CMK (cell line): Measurements from ENCODE around the gene PAX6.

Experiments used
- DNase-seq: peaks from one replicate; pipeline ENCODE4 v3.0.0-alpha.2; 2010; ENCODE audit warnings: low read depth

Gene PAX6

DNA sequence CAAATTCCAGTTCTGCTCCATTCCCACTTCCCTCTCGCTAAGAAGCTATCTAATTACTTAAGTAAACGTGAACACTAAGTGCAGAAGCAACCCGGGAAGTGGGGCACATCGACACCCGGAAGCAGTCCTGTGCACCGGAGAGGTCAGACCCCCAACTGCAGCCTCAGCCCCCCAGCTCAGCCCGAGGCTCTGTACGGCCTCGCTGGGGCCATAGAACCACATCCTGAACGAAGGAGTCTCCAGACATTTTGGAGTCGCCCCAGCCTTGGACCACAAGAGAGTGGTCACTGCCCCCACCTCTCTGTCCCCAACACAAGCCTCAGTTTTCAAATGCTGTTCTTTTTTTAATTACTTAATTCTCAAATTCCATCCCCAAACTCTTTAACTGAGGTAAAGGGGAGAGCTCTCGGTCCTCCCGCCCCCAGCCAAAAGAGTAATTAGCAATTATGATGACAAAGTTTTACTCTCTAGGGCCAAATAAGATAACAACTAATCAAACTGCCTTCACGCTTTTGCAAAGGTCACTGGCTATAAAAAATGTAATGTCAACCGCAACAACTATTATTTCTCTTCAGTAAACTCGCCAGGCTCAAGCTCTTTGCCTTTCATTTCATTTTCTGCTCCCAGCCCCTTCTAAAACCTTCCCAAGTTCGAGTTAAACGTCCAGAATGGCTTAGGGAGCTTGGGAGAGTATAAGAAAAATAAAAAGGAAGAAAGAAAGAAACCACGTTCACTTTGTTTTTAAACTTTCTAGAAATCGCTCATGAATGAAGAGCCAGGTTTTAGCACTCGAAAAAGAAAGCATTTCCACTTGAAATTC, 2.2 kb downstream of the PAX6 start:
- DNase-seq, result no peak

DNA sequence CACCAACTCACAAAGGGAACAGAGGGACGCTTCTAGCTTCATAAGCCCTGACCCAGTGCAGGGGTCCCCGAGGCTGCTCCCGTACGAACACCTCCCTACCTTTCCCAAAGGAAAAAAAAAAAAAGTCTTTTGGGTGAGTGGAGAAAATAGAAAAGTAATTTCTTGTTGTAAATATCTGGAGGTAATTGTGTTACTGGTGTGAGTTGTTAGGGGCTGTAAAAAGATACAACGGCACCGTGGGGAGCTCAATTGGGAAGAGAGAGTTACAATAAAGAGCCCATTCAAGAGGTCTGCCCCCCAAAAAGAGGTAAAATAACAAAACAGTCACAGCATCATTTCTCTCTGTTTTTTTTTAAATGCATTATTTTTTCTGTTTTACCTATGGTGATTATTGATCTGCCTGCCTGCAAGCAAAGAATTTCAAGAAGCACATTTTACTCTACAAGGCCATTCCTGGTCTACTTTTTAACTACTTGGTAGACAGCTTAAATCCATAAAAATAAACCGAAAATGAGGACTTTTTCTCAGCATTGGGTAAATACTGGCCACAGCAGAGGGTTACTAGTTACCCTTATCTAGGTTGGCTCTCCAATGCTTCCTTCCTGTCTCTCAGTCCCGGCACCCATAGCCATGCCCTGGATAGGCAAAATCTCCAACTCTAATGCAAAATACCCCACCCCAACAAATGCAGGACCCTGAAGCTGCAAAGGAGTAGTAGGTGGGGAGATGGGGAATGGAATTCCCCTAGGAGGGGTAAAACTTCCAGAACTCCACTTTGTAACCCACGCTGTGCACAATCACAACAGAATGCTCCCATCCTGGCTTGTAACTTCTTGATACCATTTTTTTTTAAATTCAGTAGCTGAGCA, 3.1 kb downstream of the PAX6 start:
- DNase-seq, result no peak

DNA sequence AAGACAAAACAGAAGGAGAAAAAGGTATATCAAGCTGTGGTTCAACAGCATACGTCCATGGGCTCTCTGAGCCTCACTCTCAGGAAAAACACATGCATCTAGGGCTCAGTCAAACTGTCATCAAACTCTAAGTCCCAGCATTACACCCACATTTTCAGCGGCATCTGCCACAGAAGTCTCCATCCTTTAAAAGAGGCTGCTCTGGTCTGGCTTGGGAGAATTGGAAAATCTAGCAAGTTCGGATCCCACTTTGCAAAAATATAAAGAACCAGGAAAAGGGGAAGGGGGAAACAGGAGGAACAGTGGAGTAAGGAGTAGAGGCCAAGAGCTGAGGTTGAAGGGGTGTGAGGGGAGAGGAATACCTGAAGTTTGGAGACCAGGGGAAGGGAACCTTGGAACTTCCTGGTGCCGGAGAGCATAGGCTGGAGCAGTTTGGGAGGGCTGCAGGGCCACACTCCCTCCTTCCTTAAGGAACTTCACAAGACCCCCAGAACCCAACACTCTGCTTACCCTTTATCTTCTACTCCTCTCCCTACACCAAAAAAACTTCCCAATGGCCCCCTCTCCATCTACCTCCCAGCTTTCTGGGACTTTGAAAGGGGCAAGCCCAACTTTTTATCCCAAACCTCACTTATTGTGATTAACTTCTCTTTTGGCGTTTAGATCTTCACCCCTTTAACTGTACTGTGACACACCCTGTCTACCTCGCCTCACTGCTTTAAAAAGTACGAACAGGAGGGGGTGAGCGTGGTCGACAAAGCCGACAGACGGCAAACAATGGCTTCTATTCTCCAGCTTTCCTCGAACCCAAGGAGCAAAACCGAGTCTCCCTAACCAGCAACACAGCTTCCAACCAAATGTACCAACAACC, 4.0 kb downstream of the PAX6 start:
- DNase-seq, result no peak

DNA sequence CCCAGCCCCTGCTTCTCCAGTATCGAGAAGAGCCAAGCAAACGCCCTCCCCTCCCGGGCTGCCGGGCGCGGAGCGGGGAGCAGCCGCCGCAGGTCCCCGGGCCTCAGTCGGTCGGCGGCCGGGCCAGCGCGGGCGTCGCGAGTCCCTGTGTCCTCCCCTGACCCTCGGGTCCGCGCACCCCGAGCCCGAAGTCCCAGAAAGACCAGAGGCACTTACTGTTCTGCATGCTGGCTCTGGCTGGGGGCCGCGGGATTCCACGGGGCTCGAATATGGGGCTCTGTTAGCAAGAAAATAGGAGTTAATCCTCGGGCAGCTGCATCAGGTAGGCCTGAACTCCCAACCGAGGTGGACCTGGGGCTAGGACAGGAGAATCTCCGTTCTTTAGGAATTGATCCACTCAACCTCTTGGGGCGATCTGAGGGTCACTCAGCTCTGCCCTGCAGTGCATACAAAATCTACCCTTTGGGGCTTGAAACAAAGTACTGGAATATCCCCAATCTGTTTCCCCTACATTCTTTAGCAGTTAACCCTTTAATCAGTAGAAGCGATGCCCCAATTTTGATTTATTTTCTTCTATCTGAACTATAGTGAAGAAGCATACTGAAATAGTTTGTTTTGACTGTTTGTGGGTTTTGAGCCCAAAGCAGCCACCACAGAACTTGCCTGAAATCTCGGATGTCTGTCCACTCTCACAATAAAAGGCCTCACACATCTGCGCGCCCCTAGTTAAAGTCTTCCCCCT, 4.8 kb downstream of the PAX6 start:
- DNase-seq, result no peak

DNA sequence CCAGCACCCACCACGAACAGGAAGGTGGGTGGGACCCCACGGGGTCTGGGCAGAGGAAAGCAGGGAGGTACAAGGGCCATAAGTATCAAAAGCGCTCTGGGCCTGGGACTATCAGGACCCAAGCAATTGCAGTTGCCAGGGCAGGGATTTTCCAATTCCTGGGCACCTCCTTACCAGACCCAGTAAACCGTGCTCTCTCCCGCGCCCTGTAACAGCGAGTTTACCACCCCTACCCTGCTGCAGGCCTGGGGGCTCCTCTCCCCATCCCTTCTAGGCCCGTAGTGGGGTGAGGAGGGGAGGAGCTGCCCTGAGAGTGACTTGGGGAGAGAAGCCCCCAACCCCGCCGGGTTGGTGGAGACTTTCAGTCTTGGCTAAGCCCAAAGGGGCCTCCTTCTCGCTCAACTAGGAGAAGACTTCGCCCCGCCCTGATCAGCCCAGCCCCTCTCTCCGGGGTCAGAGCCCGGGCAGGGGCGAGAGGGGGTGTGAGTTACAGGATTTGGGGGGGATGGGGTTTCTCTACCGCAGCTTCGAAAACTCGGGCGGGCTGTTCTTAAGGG, 5.4 kb downstream of the PAX6 start:
- DNase-seq, result no peak

DNA sequence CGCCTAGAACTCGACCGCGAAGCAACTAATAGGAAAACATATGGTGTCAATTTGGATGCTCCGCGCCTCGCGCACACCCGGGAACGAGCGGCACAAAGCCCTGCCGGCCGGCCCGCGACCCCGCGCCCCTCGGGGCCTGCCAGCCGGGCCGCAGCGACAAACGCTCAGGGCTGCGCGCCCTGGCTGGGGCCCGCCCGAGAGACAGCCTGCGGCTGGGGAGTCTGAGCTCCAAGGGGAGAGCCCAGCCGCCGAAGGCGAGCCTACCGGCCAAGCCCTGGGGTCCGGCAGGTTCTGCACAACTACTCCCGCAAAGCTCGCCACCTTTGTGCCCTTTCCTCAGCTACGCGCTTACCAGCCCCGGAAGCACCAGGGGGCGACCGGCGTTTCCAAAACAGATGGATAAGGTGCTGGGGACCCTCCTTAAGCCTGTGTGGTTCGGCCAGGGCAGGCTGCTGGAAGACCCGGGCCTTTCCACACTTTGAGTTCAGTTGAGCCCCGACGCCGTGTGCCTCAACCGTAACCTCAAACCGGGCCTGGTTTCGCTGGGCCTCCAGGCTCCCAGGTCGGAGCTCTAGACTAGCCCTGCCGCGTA, 6.0 kb downstream of the PAX6 start:
- no peak for DNase-seq

DNA sequence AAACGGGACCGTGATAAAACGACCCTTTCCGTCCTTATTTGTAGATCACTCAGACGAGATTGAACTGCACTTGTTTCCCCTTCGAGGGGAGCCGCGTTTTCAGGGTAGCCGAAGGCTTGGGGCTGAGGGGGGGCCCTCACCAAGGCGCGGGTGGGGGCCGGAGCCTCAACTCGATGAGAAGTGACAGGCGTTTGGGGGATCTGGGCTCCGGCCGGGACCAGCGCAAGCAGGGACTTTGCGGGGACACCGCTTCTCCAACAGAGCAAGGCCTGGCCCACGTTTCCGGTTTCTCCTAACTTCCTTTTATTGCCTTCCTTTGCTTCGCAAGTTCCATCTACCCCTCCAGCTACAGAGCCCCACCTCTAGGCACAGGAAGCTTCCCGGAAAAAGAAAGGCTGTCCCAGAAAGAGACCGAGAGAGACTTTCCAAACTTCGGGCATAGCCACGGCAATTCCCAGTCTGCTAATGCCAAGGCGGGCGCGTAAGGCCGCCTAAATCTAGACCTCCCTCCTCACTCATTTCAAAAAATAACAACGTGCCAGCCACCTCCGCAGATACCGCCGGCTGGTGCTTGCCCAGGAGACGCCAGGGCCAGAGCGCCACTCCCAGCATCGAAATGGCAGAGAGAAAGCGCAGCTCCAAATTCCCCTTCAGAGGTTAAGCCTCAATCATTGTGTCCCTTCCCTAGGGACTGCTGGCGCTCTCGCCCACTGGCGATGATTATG, 6.6 kb downstream of the PAX6 start:
- DNase-seq, result no peak

DNA sequence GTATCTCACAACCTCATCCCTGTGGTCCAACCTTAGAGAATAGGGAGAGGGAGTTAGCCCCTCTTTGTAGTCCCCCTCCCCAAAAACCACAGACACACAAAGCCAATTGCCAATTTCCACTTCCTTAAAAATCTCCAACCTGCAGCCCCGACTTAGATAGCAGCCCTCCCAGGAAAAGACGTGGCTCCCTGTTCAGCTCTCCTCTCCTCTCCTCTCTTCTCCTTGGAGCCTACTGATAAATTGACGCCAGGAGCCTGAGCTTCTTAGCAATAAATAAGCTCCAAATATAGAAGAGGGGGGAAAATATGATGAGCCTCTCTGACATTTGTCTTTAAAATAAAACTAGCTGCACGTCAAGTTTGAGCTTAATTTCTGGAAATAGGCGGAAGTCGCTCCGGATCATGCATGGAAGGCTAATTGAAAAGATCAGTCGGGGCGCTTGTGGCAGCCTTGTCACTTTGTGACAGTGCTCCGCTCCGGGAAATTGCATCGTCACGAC, 7.3 kb downstream of the PAX6 start:
- no peak for DNase-seq

DNA sequence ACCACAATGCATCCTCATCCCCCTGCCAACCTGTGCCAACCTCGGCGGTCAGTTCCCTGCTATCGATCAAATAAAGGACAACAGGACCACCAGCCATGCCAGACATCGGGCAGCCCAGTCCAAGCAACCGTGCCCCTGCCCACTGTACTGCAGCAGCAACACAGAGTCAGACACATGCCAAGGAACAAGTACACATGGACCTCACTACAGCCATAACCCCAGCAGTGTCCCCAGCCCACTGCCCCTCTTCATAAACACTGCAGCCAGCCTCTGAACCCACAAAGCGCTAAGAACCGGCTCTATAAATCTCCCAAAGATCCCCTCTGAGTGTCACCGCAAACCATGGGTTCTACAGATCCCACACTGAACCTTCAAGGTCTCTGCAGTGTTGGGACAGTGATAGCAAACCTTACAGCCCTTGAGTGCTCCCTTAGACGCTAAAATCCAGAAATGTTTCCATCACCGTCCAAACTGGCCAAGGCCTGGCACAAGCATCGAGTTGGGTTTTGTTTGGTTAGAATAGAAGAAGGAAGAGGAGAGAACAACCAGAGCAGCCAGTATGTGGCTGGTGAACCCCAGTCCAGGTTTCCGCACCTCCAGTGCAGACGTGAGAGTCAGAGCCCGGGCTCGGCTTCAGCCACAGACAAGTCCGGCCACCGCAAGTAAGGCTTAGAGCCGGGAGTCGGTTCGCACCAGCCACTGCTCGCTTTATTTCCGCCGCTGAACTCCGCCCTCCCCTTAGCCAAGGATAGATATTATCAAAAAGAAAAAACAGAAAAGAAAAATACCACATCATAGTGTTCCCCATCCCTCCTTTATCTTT, 7.9 kb downstream of the PAX6 start:
- DNase-seq, result no peak

DNA sequence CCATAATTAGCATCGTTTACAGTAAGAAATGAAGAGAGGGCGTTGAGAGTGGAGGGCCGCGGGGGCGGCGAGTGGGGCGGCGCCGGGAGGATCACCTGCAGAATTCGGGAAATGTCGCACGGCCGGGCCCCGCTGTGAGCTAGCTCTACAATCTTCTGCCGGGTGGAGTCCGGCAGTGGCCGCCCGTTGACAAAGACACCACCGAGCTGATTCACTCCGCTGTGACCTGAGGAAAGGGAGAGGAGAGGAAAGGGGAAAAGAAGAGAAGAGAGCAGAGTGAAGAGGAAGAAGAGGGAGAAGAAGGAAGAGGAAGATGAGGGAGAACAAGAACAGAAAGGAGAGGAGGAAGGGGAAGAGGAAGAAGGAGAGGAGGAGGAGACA, 8.5 kb downstream of the PAX6 start:
- DNase-seq, result no peak

DNA sequence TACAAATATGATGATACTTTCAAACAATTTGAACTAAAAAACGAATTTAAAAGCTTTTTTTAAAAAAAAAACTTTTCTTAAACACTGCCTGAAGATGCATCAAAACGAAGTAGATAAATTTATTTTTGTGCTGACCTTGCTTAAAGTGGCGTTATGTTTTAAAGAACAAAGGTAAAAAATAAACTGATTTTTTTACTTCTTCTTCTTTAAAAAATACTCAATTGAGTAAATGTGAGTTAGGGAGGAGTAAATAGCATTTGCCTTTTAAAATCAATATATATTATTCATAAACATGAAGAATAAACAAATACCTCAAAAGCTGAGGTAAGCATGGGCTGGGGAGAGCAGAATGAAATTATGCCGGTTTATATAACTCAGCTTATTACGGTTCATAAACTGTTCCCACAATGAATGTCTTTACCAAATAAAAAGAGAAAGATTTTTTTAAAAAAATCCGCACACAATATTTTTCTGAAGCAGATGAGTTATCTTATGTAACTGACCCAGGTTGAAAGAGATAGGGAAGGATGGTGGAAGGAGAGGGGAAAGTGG, 9.0 kb downstream of the PAX6 start:
- no peak for DNase-seq

DNA sequence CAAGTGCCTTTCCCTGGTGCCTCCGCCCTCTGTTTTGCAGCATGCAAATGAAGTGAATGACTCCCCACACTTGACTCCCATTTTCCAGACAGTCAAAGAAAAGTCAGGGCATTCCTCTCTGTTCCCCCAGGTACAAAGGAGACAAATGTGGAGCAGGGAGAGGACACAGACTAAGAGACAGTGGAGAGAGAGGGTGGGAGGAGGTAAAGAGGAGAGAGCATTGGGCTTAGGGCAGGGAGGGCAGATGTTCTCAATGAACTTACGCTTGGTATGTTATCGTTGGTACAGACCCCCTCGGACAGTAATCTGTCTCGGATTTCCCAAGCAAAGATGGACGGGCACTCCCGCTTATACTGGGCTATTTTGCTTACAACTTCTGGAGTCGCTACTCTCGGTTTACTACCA, 9.8 kb downstream of the PAX6 start:
- no peak for DNase-seq

DNA sequence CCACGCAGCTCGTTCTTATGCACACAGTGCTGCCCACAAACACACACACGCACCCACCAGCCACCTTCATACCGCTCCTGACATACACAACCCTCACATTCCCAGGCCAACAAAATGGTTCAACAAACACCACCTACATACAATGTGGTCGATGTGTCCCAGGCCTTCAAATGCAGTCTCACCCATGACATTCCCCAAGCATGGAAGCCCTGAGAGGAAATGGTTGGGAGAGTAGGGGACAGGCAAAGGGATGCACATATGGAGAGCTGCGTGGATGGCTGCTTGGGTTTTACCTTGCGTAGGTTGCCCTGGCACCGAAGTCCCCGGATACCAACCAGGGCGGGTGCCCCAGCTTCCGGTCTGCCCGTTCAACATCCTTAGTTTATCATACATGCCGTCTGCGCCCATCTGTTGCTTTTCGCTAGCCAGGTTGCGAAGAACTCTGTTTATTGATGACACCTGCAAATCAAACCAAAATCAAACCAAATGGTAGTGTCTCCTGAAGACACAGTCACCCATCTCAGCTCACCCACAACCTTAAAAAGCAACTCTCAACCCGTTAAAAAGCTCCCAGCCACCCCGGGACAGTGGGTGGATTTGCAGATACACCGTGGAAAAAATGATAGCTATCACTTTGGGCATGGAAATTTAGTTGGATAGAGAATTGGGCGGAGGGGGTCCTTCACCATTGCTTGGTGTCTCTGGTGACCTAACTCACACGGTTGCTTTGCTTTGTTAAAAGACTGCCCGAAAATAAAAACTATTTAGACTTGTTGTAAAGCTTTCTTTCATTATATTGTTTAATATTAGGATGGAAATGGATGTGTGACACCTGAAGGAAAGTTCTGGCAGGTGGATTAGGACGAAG, 10.5 kb downstream of the PAX6 start:
- no peak for DNase-seq

DNA sequence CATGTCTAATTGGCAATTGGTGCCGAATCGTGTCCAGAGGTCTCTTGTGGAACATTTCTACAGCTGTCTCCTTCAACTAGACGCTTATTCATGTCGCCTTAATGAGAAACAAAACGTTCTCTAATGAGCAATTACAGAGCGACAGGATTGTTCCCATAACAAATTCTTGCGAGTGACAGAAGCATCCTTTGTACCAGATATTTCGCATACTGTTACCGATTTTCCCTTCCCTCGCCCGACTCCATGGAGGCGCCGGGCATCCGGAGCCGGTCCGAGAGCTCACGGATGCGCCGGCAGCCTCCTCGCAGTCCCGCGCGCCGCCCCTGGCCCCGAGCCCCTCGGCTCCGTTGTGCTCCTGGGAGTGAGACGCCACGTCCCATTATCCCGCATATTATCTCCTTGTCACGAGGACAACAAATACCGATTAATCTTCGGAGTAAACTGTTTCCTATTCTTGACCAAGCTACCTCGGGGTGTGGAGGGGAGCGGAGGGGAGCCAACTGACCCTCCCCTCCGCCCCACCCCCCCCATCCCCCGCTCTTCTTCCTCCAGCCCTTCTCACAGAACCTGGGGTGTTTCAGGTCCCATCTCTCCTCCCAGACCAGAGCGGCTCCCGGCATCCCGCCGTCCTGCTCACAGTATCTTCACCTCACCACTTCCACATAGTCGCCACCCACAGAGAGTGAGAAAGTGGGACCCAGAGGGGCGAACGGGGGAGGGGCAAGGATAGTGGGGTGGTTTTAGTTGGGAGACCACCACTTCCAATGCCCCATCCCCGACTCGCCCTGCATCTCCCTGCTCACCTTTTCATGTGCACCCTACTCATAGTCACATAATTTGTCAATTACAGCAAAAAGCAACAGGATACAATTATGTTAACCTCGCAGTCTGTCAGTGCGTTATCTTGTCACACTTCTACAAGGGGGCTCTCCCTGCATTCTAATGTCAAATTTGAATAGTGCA, 11.4 kb downstream of the PAX6 start:
- DNase-seq, result no peak

DNA sequence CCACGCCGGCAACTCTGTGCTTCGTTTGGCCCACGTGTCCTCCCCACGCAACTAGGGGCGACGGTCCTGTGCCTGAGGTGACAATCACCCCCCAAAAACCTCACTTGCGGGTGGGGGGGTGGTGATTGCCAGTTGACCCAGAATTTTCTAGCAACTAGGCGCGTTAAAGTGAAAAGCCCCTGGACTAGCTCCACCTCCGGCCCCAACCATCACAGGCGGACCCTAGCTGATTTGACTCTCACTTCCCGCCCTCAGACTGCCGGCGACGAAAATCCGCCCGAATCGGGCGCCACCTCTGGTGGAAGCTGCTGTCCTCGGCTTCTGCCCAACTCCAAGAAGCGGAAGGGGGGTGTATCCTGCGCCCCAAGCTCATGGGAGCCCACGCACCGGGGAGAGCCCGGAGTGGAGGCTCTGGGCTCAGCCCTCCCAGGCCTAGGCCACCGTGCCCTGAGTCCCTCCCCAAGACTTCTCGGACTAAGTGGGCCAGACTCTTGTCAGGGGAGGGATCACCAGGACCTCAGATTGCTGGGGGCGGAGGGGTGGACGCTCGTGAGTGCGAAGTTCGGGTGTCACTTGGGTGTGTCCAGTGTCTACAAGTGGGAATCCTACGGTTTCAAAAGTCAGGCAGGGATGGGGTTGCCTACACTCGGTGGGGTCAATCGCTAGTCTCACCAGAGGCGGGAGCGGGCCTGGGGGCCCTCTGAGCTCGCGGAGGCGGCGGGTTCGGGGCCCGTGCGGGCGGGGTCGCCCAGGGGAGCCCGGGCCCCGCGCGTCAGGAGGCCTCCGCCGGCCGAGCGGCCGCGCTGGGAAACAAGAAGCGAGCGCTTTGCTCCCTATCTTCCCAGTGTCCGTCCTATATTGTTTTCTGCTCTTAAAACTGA, 12.3 kb downstream of the PAX6 start:
- DNase-seq, result no peak
